Stimulated activated CD4-positive, alpha-beta T cell treated with anti-CD3 and anti-CD28 coated beads, Interleukin-1b, Interleukin-23, amount 100 ng/mL, for 1 hour (primary cell): ENCODE results near the gene POLR3GL.
A peak's percentile ranks its signal among the peaks of the same experiment; 100 is the strongest.

Experiments used
- DNase-seq, 2 donors: peaks; one replicate each; pipeline ENCODE4 v3.0.0-alpha.2; 2020; ENCODE audit warnings: low read depth in 2 of 2

POLR3GL gene

DNA sequence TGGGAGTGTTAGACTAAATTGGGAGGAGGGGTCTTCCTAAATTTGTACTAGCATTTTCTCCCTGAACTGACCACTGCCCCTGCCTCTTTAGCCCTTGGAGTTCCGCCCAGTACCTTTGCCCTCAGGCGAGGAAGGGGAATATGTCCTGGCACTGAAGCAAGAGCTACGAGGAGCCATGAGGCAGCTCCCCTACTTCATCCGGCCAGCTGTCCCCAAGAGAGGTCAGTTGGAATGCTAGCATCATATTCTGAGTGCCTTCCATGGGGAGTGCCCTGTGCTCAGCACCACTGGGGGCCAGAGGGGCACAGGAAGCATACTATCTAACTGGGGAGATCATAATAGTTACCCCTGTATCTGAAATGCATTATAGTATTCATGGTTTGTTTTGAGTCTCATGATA, 10.7 kb downstream of the POLR3GL start:
- no peak for DNase-seq

DNA sequence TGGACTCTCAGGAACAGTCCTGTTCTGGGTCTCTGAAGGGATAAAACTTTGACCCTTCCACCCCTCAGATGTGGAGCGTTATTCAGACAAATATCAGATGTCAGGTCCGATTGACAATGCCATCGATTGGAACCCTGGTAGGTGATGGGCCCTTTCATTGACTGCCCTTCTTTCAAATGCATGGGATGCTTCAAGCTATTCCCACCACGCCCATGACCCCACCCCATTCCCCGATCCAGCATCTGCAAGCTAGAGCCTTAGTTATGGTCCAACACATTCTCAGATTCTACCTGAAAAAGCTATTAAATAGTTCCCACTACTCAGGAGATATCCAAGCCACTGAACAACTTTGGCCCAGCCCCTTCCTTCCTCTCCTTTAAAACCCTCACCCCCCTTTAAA, 12.5 kb downstream of the POLR3GL start:
- no peak for DNase-seq

- peak in 1 of 2 donors; percentile 52 for DNase-seq
Observed at GRCh38 chr1:145977486-145978470, 13.3 kb downstream of the POLR3GL start.

DNA sequence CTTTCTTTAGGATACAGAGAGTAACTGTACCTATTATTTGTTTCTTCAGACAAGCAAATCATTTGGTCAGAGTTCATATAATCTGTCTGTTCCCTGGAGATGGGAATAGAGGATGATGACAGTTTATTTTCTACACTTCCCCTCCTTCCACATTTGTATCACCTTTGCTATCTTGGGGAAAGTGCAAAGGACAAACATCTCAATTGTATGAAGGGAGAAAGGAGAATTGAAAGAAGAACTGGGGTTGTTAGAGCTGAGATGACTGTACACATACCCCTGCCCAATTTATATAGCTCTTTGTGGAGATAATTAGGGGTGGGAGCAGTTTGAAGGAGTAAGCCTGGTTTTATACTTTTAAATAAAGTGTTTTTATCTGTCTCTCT, 14.0 kb downstream of the POLR3GL start:
- no peak for DNase-seq

- DNase-seq: peak in 1 of 2 donors; percentile 38
Observed at GRCh38 chr1:145978854-145979745, 14.6 kb downstream of the POLR3GL start.

DNA sequence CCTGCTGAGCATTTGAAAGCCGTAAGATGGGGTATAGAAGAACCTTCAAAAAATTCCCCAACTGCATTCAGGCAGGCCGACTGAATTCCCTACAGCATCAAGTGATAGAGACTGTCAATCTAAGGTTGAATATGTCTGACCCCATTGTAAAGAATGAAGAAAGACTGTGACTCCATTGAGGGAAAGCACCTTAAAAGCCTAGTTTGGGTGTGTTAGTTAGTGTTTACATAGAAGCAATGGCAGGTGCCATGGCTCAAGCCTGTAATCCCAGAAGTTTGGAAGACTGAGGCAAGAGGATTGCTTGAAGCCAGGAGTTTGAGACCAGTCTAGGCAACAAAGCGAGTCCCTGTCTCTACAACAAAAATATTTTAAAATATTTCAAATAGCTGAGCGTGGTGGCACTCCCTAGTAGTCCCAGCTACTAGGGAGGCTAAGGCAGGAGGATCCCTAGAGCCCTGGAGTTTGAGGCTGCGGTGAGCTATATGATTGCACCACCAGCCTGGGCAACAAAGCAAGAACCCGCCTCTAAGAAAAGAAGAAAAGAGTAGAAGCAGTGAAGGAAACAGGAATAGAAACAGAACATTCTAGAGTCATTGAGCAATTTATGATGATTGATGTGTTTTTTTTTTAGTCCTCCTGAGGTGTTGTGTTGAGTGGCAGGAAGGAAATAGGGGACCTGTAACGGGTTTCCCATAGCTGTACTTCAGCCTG, 15.4 kb downstream of the POLR3GL start:
- no peak for DNase-seq

- no peak for DNase-seq
Observed at GRCh38 chr1:145980457-145980994, 16.0 kb downstream of the POLR3GL start.

GRCh38 chr1:145982010-145982723, 17.7 kb downstream of the POLR3GL start:
- DNase-seq: no peak

GRCh38 chr1:145983206-145983675, 18.8 kb downstream of the POLR3GL start:
- no peak for DNase-seq

- no peak for DNase-seq
Observed at GRCh38 chr1:145983960-145984830, 19.7 kb downstream of the POLR3GL start.

GRCh38 chr1:145985129-145985501, 20.6 kb downstream of the POLR3GL start:
- no peak for DNase-seq

- no peak for DNase-seq
Observed at GRCh38 chr1:145985502-145986439, 21.3 kb downstream of the POLR3GL start.

GRCh38 chr1:145986551-145986950, 22.1 kb downstream of the POLR3GL start:
- no peak for DNase-seq

GRCh38 chr1:145987926-145988325, 23.4 kb downstream of the POLR3GL start:
- DNase-seq: no peak

- no peak for DNase-seq
Observed at GRCh38 chr1:145988773-145989172, 24.3 kb downstream of the POLR3GL start.

DNA sequence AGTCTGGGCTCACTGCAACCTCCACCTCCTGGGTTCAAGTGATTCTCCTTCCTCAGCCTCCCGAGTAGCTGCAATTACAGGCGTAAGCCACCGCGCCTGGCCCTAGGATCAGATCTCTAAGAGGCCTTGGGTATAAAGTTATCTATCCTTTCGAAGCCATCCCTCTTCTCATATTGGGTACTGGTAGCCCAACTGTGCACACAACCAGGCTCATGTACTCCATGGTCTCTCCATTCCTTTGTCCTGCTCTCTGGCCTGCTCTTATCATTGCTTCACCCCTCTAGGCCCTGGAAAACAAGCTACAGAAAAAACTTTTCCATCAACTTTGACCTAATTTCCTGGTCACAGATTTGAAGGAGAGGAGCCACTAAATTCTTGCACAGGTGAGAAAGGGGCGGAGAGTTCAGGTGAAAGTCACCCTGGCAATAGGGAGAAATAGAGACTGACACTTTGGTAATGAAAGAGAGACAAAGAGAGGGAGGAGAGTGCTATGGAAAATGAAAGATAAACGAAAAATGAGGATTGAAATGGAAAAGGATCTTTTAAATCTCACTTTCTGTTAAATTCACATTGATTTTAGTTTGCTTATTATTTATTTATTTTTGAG, 25.9 kb downstream of the POLR3GL start:
- DNase-seq: no peak

DNA sequence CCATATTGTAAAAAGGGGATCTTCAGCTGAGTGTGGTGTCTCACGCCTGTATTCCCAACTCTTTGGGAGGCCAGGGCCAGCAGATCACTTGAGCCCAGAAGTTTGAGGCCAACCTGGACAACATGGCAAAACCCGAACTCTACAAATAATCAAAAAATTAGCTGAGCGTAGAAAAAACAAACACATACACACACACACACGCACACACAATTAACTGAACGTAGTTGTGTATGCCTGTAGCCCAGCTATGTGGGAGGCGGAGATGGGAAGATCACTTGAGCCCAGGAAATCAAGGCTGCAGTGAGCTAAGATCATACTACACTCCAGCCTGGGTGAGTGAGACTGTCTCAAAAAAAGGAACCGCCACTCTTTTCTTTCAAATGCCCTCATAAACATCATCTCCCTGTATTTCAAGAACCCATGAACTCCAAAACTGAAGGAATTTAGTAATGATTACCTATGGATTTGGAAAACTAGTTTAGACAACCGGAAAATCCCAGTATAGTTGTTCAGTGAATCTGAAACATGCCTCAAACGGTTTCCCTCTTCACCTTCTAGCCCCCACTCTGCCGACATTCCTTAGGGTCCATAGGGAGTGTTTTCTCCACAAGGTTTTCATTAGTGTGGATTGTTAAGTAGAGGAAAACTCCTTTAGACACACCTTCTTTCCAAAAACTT, 27.4 kb downstream of the POLR3GL start:
- no peak for DNase-seq

DNA sequence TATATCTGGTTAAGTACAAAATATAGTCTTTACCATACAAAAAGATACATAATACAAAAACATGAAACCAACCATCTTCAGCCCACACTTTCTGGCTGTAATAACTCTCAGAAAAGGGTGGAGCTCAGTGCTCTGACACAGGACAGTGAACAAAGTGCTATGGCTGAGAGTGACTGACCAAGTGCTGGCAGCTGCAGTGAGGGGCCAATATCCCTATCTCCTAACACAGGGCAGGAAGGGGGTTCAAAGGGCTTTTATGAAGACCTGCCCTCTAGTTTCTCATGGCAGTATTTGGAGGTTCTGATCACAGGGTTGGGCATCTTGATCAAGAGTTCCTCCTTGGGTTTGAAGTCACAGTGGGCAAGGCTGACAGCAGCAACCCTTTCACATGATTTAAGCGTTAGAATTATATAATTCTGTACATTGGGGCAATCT, 28.0 kb downstream of the POLR3GL start:
- DNase-seq: no peak
